A549 treated with DMSO at 1 μM for 4 hours (cell line): ENCODE measurements around the gene C11orf86. TPM values are rescaled to one million over a fixed set of nuclear protein-coding genes. Genes with fewer than 3 reads are reported as not detected.

Source experiments
- total RNA-seq: library from RNA; stranded (reverse); fragments of 200-300 nt; extraction: Qiagen RNA extraction; gene quantifications from 5 replicates; pipeline ENCODE4 v1.2.3, GENCODE V29; 2022; ENCODE audit warnings: low read depth

Gene C11orf86, protein sequence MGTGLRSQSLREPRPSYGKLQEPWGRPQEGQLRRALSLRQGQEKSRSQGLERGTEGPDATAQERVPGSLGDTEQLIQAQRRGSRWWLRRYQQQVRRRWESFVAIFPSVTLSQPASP
- 28.5 to 55.5 TPM (median 43.6 TPM) in 5 replicates for total RNA-seq

DNA sequence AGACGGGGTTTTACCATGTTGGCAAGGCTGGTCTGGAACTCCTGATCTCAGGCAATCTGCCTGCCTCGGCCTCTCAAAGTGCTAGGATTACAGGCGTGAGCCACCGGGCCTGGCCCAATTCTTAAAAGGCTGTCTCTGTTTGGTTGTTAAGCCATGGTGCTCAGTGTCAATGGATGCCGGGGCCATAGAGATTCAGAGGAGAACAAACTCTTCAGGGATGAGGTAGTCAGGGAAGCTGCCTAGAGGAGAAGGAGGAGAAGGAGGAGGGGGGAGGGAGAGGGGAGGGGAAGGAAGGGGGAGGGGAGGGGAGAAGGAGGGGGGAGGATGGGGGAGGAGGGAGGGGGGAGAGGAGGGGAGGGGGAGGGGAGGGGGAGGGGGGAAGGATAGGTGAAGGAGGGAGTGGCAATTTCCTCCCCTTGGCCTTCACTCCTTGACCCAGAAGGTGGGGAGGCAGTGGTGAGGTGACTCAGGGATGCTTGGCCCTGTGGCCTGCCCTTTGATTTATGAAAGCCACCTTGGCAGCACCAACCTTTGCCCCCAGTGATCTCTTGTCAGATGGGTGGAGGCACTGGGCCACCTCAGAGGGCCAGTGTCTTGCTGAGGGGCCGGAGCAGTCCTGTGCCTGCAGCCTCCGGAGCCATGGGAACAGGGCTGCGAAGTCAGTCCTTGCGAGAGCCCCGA, at the start of gene C11orf86:
C11orf86 (plus strand) TSS at position 581 of the 681 bp plus-strand sequence; CDS start at position 640, 59 bp downstream.

DNA sequence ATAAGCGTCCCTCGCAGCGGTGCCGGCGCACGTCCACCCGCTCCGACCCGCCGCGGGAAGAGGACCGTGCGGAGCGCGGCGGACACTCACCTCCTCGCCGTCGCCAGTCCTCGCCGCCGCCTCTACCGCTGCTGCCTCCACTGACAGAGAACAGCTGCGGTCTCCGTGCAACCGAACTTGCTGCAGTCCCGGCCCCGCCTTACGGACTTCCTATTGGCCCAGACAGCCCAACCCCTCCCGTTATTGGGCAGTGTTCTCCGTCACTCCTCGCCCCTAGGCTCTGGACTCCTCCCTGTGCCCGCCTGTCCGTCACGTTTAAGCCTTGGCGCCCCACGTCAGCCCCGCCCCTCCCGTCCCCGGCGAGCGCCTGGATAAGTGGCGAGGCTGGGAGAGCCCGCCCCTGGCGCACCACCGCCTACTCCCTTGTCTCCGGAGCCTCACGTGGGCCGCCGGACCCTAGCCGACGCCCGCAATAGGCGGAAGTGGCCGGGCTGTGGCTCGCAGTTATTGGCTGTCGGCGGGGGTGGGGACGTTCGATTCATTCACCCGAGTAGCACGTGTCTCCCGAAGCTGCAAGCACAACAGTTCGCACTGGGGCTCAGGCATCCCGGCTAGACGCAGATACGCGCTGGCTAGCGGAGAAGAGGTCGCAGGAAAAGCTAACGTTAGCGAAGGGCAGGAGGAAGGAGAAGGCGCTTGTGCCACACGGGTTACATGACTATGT, 16.7 kb upstream of the C11orf86 start, which contains the start of gene PC:
PC (minus strand) TSS at position 152 of the 724 bp plus-strand sequence. CDS start 86,224 bp downstream, outside the sequence.

GRCh38 chr11:67022961-67023956, 48.2 kb downstream of the C11orf86 start, which contains the start of gene SYT12:
Gene SYT12, plus strand, starts transcription at chr11:67023134. Its CDS starts 7,011 bp downstream, at chr11:67030145.

Other genes with a start within 250 kb of the C11orf86 start
- gene SPTBN2, start 246.1 kb upstream of the C11orf86 start, total RNA-seq = 8.2 to 13.2 TPM (median 9.9 TPM) in 5 replicates
- 31.9 to 50.1 TPM (median 41.4 TPM) in 5 replicates for gene RCE1, start 131.9 kb upstream of the C11orf86 start, total RNA-seq
- gene LRFN4, start 118.2 kb upstream of the C11orf86 start, total RNA-seq = 53.6 to 81.7 TPM (median 67.6 TPM) in 5 replicates
- gene PC, start 16.9 kb upstream of the C11orf86 start, total RNA-seq = 27.2 to 35.0 TPM (median 31.3 TPM) in 5 replicates
- gene SYT12, start 47.8 kb downstream of the C11orf86 start, total RNA-seq = 9.6 to 12.7 TPM (median 11.4 TPM) in 5 replicates
- gene RHOD, start 81.5 kb downstream of the C11orf86 start, total RNA-seq = 32.0 to 43.4 TPM (median 40.4 TPM) in 5 replicates
- gene KDM2A, start 144.0 kb downstream of the C11orf86 start, total RNA-seq = 45.7 to 54.3 TPM (median 52.4 TPM) in 5 replicates